ENCODE results near the gene KLHL3. TPM values are rescaled to one million over a fixed set of nuclear protein-coding genes. Genes with fewer than 3 reads are reported as not detected.
A peak's percentile ranks its signal among the peaks of the same experiment; 100 is the strongest.
"Not testable (repeated sequence)": the region's sequence is repeated elsewhere in the genome, so short reads cannot be mapped to it uniquely, and the experiment has no call there.

Gene KLHL3
- total RNA-seq, 2 experiments from 2014 or later = 24.1 to 27.1 TPM

- Mint-ChIP-seq H3K4me3 (no peak overlapping the region), H3K9me3 (no peaks in the 10 kb centered on the region), H3K27ac (no peak overlapping the region), H3K36me3 (ENCODE audit: low read depth) (peaks cover 13% of the 10 kb centered on the region), H3K4me1 (no peaks in the 10 kb centered on the region), H3K27me3 (no peaks in the 10 kb centered on the region)
- POLR2A ChIA-PET = no interaction called here
- no peak for DNase-seq
- CTCF ChIA-PET = interaction anchor here (0.6 to 1.0 kb wide), 3 partner anchors 90 to 1528 kb away, joined by 3 read pairs; partner anchors contain the start of gene PKD2L2
Measured at GRCh38 chr5:137651022-137651421, 84.9 kb downstream of the KLHL3 start.

GRCh38 chr5:137649228-137649935 lies 86.5 kb downstream of the KLHL3 start:
- peaks cover 17% of the 10 kb centered on the region for H3K36me3 Mint-ChIP-seq (ENCODE audit: low read depth)
- H3K27ac Mint-ChIP-seq = no peak overlapping the region
- H3K4me1 Mint-ChIP-seq = no peaks in the 10 kb centered on the region
- H3K27me3 Mint-ChIP-seq = no peaks in the 10 kb centered on the region
- ChIA-PET CTCF (interaction anchor here (1.5 kb wide), 2 partner anchors 11 to 20 kb away, joined by 4 to 5 read pairs; no protein-coding TSS in a partner anchor), POLR2A (no interaction called here)
- no peak overlapping the region for H3K4me3 Mint-ChIP-seq
- no peak for DNase-seq
- no peaks in the 10 kb centered on the region for H3K9me3 Mint-ChIP-seq

- H3K9me3 Mint-ChIP-seq = no peaks in the 10 kb centered on the region
- peaks cover 17% of the 10 kb centered on the region for H3K36me3 Mint-ChIP-seq (ENCODE audit: low read depth)
- H3K27ac Mint-ChIP-seq = peak overlapping the region; percentile 19
- no peaks in the 10 kb centered on the region for H3K4me1 Mint-ChIP-seq
- no peak for DNase-seq
- ChIA-PET CTCF (interaction anchor here (0.9 to 1.5 kb wide), 2 partner anchors 12 to 85 kb away, joined by 3 to 5 read pairs; no protein-coding TSS in a partner anchor), POLR2A (no interaction called here)
- no peak overlapping the region for H3K4me3 Mint-ChIP-seq
- no peaks in the 10 kb centered on the region for H3K27me3 Mint-ChIP-seq
Measured at GRCh38 chr5:137648361-137648760, 87.5 kb downstream of the KLHL3 start.

- H3K4me3 Mint-ChIP-seq = no peak overlapping the region
- POLR2A ChIA-PET = no interaction called here
- CTCF ChIA-PET = interaction anchor here (0.9 kb wide), 1 partner anchor 86 kb away, joined by 3 read pairs; no protein-coding TSS in a partner anchor
- no peak overlapping the region for H3K27ac Mint-ChIP-seq
- no peaks in the 10 kb centered on the region for H3K4me1 Mint-ChIP-seq
- no peak for DNase-seq
- peaks cover 16% of the 10 kb centered on the region for H3K36me3 Mint-ChIP-seq (ENCODE audit: low read depth)
- no peaks in the 10 kb centered on the region for H3K9me3 Mint-ChIP-seq
- H3K27me3 Mint-ChIP-seq = no peaks in the 10 kb centered on the region
Measured at GRCh38 chr5:137647401-137647800, 88.5 kb downstream of the KLHL3 start.

GRCh38 chr5:137646761-137647160 lies 89.1 kb downstream of the KLHL3 start:
- Mint-ChIP-seq H3K27ac (no peak overlapping the region), H3K4me3 (no peak overlapping the region), H3K36me3 (ENCODE audit: low read depth) (peaks cover 16% of the 10 kb centered on the region), H3K27me3 (no peaks in the 10 kb centered on the region), H3K4me1 (no peaks in the 10 kb centered on the region), H3K9me3 (no peaks in the 10 kb centered on the region)
- ChIA-PET CTCF (interaction anchor here (1.0 kb wide), 1 partner anchor 14 kb away, joined by 3 read pairs; no protein-coding TSS in a partner anchor), POLR2A (no interaction called here)
- DNase-seq = no peak

GRCh38 chr5:137643081-137643480 lies 92.8 kb downstream of the KLHL3 start:
- H3K27ac Mint-ChIP-seq, H3K27me3 Mint-ChIP-seq, H3K9me3 Mint-ChIP-seq, POLR2A ChIA-PET, H3K4me1 Mint-ChIP-seq, DNase-seq, H3K4me3 Mint-ChIP-seq: not testable (repeated sequence)
- H3K36me3 Mint-ChIP-seq (ENCODE audit: low read depth) = peaks cover 13% of the 10 kb centered on the region
- CTCF ChIA-PET = interaction anchor here (0.6 to 1.8 kb wide), 4 partner anchors 9 to 232 kb away, joined by 3 to 6 read pairs (median 4); no protein-coding TSS in a partner anchor

GRCh38 chr5:137642091-137642490 lies 93.8 kb downstream of the KLHL3 start:
- POLR2A ChIA-PET = no interaction called here
- no peak for DNase-seq
- Mint-ChIP-seq H3K36me3 (ENCODE audit: low read depth) (peaks cover 13% of the 10 kb centered on the region), H3K27me3 (no peaks in the 10 kb centered on the region), H3K4me1 (no peaks in the 10 kb centered on the region), H3K4me3 (no peak overlapping the region), H3K27ac (no peak overlapping the region), H3K9me3 (no peaks in the 10 kb centered on the region)
- CTCF ChIA-PET = interaction anchor here (1.0 to 1.8 kb wide), 3 partner anchors 8 to 441 kb away, joined by 3 to 6 read pairs (median 3); no protein-coding TSS in a partner anchor

GRCh38 chr5:137641148-137641547 lies 94.7 kb downstream of the KLHL3 start:
- Mint-ChIP-seq H3K36me3 (ENCODE audit: low read depth) (peaks cover 13% of the 10 kb centered on the region), H3K9me3 (no peaks in the 10 kb centered on the region), H3K4me1 (no peaks in the 10 kb centered on the region), H3K27me3 (no peaks in the 10 kb centered on the region), H3K4me3 (no peak overlapping the region), H3K27ac (no peak overlapping the region)
- no peak for DNase-seq
- POLR2A ChIA-PET = no interaction called here
- CTCF ChIA-PET = interaction anchor here (1.0 to 1.1 kb wide), 2 partner anchors 19 to 442 kb away, joined by 3 to 4 read pairs; no protein-coding TSS in a partner anchor

GRCh38 chr5:137639645-137640044 lies 96.2 kb downstream of the KLHL3 start:
- CTCF ChIA-PET = interaction anchor here (1.0 kb wide), 1 partner anchor 403 kb away, joined by 3 read pairs; no protein-coding TSS in a partner anchor
- no peaks in the 10 kb centered on the region for H3K4me1 Mint-ChIP-seq

GRCh38 chr5:137638841-137639240 lies 97.0 kb downstream of the KLHL3 start:
- H3K4me3 Mint-ChIP-seq = no peak overlapping the region
- H3K27ac Mint-ChIP-seq = no peak overlapping the region
- peaks cover 6% of the 10 kb centered on the region for H3K36me3 Mint-ChIP-seq (ENCODE audit: low read depth)
- no peak for DNase-seq
- CTCF ChIA-PET = interaction anchor here (1.7 kb wide), 1 partner anchor 9 kb away, joined by 10 read pairs; no protein-coding TSS in a partner anchor
- H3K4me1 Mint-ChIP-seq = no peaks in the 10 kb centered on the region
- H3K9me3 Mint-ChIP-seq = no peaks in the 10 kb centered on the region
- POLR2A ChIA-PET = interaction anchor here (0.7 kb wide), 1 partner anchor 116 kb away, joined by 8 read pairs; no protein-coding TSS in a partner anchor
- no peaks in the 10 kb centered on the region for H3K27me3 Mint-ChIP-seq

More at GRCh38 chr5:137639645-137640044, 96.2 kb downstream of the KLHL3 start:
- Mint-ChIP-seq H3K27ac (no peak overlapping the region), H3K4me3 (no peak overlapping the region), H3K27me3 (no peaks in the 10 kb centered on the region), H3K9me3 (no peaks in the 10 kb centered on the region), H3K36me3 (ENCODE audit: low read depth) (peaks cover 5% of the 10 kb centered on the region)
- POLR2A ChIA-PET = interaction anchor here (0.7 kb wide), 1 partner anchor 115 kb away, joined by 8 read pairs; no protein-coding TSS in a partner anchor
- DNase-seq = no peak

- ChIA-PET POLR2A (no interaction called here), CTCF (interaction anchor here (1.7 kb wide), 1 partner anchor 23 kb away, joined by 5 read pairs; no protein-coding TSS in a partner anchor)
- H3K27me3 Mint-ChIP-seq = no peaks in the 10 kb centered on the region
- no peaks in the 10 kb centered on the region for H3K9me3 Mint-ChIP-seq
- H3K36me3 Mint-ChIP-seq (ENCODE audit: low read depth) = peaks cover 7% of the 10 kb centered on the region
- DNase-seq = no peak
- no peak overlapping the region for H3K27ac Mint-ChIP-seq
- no peaks in the 10 kb centered on the region for H3K4me1 Mint-ChIP-seq
- H3K4me3 Mint-ChIP-seq = no peak overlapping the region
Measured at GRCh38 chr5:137636830-137637714, 98.8 kb downstream of the KLHL3 start.

- CTCF ChIA-PET = no interaction called here
- H3K9me3 Mint-ChIP-seq = no peaks in the 10 kb centered on the region
- no peak overlapping the region for H3K4me3 Mint-ChIP-seq
- no peaks in the 10 kb centered on the region for H3K27me3 Mint-ChIP-seq
- H3K36me3 Mint-ChIP-seq (ENCODE audit: low read depth) = peaks cover 7% of the 10 kb centered on the region
- DNase-seq = no peak
- no peaks in the 10 kb centered on the region for H3K4me1 Mint-ChIP-seq
- POLR2A ChIA-PET = no interaction called here
- no peak overlapping the region for H3K27ac Mint-ChIP-seq
Measured at GRCh38 chr5:137636099-137636498, 99.8 kb downstream of the KLHL3 start.
